Measurements from ENCODE around the gene QTRT2. TPM values are rescaled to one million over a fixed set of nuclear protein-coding genes. Genes with fewer than 3 reads are reported as not detected.

QTRT2 gene
- total and polyA plus RNA-seq, 10 of the 15 experiments (the other 5 are each of a cell fraction or from before 2014, with no cell fraction given) = 17.8 to 42.3 (median 28.7) TPM

GRCh38 chr3:114052216-114052615 lies 4.3 kb upstream of the QTRT2 start:
- in situ Hi-C loops (cut with MboI) (loop anchor here (5.0 kb wide), 1 partner anchor 310 kb away; no protein-coding TSS in a partner anchor), intact Hi-C loops (cut with micrococcal nuclease; ENCODE audit: unreplicated experiment) (loop anchor here (10.0 kb wide), 1 partner anchor 207 kb away; no protein-coding TSS in a partner anchor)
- POLR2A ChIA-PET = no interaction called here
- no peak for DNase-seq (ENCODE audit: low read depth, low spot score)
- H4K20me1 ChIP-seq (ENCODE audit: control insufficient read depth, insufficient read depth) = no peaks in the 10 kb centered on the region
- peaks cover 7% of the 10 kb centered on the region for H3K79me2 ChIP-seq (ENCODE audit: control insufficient read depth, insufficient read depth, low read length)
- H3K9me3 ChIP-seq (replicated peaks; ENCODE audit: control insufficient read depth, insufficient read depth, low read length) = no peaks in the 10 kb centered on the region
- H2AFZ ChIP-seq (ENCODE audit: control insufficient read depth, low read depth, low read length) = no peak overlapping the region
- no peak for ATAC-seq
- no peaks in the 10 kb centered on the region; a peak in 1 of 4 replicates for H3K27me3 ChIP-seq (replicated peaks in 1 of 2; ENCODE audit: control insufficient read depth in 2 of 2, insufficient read depth in 2 of 2, low read length in 1 of 2)
- no peak overlapping the region for H3K4me2 ChIP-seq (ENCODE audit: control insufficient read depth, insufficient read depth)
- SMC1A ChIA-PET (ENCODE audit: uncharacterized antibody, unreplicated experiment) = interaction anchor here (1.4 kb wide), 1 partner anchor 15 kb away, joined by 3 read pairs; no protein-coding TSS in a partner anchor
- 75% methylated on average over 2 of the region's 2 CpGs for whole genome bisulfite sequencing (ENCODE audit: insufficient coverage, insufficient replicate concordance, low lambda C conversion rate, missing lambda C conversion rate)
- no peaks in the 10 kb centered on the region for H3K4me1 ChIP-seq (ENCODE audit: control insufficient read depth, insufficient read depth, low read length)
- no peak for FAIRE-seq
- no peak overlapping the region for H3K27ac ChIP-seq (ENCODE audit: control insufficient read depth, insufficient read depth)
- no peak overlapping the region for H3K4me3 ChIP-seq
- CTCF ChIA-PET = no interaction called here
- no peak overlapping the region for H3K9ac ChIP-seq (ENCODE audit: control insufficient read depth, insufficient read depth, low read length)
- BruUV-seq (replicated peaks) = no TSS peak
- no peaks in the 10 kb centered on the region for H3K36me3 ChIP-seq (ENCODE audit: control insufficient read depth in 2 of 2, insufficient read depth in 2 of 2, low read length in 1 of 2)
- RAD21 ChIA-PET (ENCODE audit: unreplicated experiment) = no interaction called here
- TF ChIP-seq HCFC1 (IDR thresholded peaks at IDR 0.05; ENCODE audit: low read length) (no peak), CTCF (IDR thresholded peaks at IDR 0.05 in 2 of 3, conservative IDR thresholded peaks at IDR 0.05 in 1 of 3; ENCODE audit: control insufficient read depth in 2 of 3, extremely low read depth in 1 of 3, insufficient read depth in 1 of 3, low read depth in 3 of 3, low read length in 3 of 3) (no peak), CEBPZ (IDR thresholded peaks at IDR 0.05; ENCODE audit: low read depth, low read length) (no peak), MXI1 (IDR thresholded peaks at IDR 0.05; ENCODE audit: low read depth, low read length) (no peak), BMI1 (IDR thresholded peaks at IDR 0.05; ENCODE audit: borderline replicate concordance) (no peak), CHD4 (IDR thresholded peaks at IDR 0.05) (no peak), BCL11A (IDR thresholded peaks at IDR 0.05; ENCODE audit: low read depth, low read length) (no peak), MTA3 (IDR thresholded peaks at IDR 0.05; ENCODE audit: borderline replicate concordance, low read length) (no peak), DPF2 (IDR thresholded peaks at IDR 0.05) (no peak), JUND (IDR thresholded peaks at IDR 0.05; ENCODE audit: low read depth, low read length) (no peak), BCLAF1 (IDR thresholded peaks at IDR 0.05) (no peak), ZNF592 (IDR thresholded peaks at IDR 0.05) (no peak), HDAC2 (IDR thresholded peaks at IDR 0.05) (no peak)

Measured in GM12878 (cell line).